GM20000 (cell line): ENCODE measurements around the gene NEFH.

Experiments used
- DNase-seq: peaks from one replicate; pipeline ENCODE4 v3.0.0; 2012; ENCODE audit warnings: low spot score
- CTCF ChIP-seq: IDR thresholded peaks from 2 replicates; pipeline ENCODE4 v1.5.1; 2012; ENCODE audit warnings: mild to moderate bottlenecking, control low read depth; ENCODE audit errors: extremely low read depth, missing control alignments

Gene NEFH

GRCh38 chr22:29477723-29478318, 2.2 kb upstream of the NEFH start:
- TF ChIP-seq CTCF: no peak
- DNase-seq: no peak

GRCh38 chr22:29478326-29479276, 1.4 kb upstream of the NEFH start:
- no peak for DNase-seq
- no peak for TF ChIP-seq CTCF

GRCh38 chr22:29480262-29480511, 169 bp downstream of the NEFH start:
- TF ChIP-seq CTCF: no peak
- DNase-seq: no peak

GRCh38 chr22:29480512-29481264, 670 bp downstream of the NEFH start:
- no peak for TF ChIP-seq CTCF
- DNase-seq: no peak

- DNase-seq: no peak
- no peak for TF ChIP-seq CTCF
Measured at GRCh38 chr22:29481265-29482000, 1.4 kb downstream of the NEFH start.

- no peak for DNase-seq
- TF ChIP-seq CTCF: no peak
Measured at GRCh38 chr22:29482253-29482652, 2.2 kb downstream of the NEFH start.
